GM18498 (cell line): Measurements from ENCODE around the gene GABPB2.

Source experiments
- ATAC-seq: cut with Tn5 transposase; IDR thresholded peaks from one replicate; pipeline ENCODE4 v1.9.1; 2021; ENCODE audit warnings: mild to moderate bottlenecking, moderate library complexity; ENCODE audit not compliant: unreplicated experiment

Gene GABPB2

DNA sequence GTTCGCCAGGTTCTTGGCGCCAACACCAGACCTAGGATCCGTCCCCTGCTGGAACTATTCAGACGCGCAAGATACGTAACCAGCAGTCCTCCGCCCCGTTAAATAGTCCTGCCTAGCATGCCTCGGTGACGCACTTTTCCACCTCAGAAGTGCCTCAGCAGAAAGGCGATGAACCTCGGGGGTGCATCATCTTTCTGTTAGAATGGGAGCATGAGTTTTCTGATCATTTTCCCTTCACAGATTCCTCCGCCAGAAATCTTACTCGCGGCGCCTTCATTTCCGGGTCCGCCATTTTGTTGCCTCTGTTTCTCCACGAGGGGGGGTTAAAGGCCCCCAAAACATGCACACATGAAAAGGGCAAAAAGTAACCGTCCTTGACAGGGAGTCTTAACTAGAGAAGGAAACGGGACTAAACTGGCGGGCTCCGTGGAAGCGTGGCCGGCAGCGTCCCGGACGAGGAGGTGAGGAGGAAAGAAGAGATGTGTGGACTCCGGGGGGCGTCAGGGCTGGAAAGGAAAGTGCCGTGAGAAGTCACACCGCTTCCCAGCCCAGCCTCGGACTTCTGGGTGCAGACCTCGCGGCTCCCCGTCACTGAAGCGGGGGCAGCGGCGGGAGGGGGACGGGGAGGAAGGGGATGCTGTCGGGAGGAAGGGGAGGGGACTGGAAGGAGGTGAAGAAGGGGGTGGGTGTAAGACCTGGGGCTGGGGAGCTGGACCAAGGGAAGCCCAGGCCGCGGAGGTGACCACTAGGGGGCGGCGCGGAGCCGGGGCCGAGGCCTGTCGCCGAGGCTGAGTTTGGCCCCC lies at the start of gene GABPB2:
TSS of gene GABPB2 (plus strand) at position 288 of the 803 bp plus-strand sequence. CDS start 17,429 bp downstream, outside the sequence.
- peak; percentile 76 for ATAC-seq

DNA sequence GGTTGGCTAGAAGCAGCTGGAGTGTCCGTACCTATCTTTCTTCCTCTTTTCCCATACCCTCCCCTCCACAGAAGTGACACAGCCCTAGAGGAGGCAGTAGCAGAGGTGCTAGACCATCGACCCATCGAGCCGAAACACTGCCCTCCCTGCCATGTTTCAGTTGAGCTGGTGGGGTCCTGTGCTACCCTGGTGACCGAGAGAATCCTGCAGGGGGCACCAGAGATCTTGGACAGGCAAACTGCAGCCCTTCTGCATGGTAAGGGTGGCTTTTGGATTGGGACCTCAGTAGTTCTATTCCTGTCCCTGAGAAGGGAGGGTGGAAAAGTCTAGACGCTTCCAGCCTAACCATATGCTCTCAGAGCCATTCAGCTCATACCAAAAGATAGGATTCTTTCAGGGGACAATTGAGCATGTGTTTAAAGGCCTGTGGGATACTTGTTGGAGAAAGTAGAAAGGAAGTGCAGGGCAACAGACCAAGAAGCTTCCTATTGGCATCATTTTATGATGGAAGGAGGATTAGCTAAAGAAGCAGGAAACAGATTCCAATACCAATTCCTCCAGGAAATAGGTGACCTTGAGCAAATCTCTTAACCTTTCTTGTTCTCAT lies 45.9 kb upstream of the GABPB2 start:
- ATAC-seq = no peak

DNA sequence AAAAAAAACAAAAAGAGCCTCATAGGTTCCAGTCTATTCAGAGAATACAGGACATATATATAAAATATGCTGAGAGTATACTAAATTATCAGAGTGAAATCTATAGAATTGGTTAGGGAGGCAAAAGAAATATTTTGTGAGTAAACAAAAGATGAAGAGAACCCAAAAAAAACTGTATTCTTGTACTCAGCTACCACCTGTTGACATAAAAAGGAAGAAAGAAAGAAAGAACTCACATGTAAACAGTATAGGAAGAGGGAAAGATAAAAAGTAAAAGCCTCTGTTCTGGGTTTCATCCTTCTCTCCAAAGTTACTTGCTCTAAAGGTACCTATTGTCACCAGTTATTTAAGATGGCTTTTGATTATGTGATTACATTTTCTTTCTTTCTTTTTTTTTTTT lies 44.1 kb upstream of the GABPB2 start:
- no peak for ATAC-seq

DNA sequence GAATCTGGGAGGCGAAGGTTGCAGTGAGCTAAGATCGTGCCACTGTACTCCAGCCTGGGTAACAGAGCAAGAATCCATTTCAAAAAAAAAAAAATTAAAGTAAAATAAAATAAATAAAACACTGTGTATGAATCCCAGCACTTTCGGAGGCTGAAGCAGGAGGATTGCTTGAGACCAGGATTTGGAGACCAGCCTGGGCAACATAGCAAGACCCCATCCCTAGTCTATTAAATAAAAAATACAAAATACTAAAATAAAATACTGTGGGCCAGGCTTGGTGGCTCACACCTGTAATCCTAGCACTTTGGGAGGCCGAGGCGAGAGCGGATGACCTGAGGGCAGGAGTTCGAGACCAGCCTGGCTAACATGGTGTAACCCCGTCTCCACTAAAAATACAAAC lies 38.4 kb upstream of the GABPB2 start:
- no peak for ATAC-seq

DNA sequence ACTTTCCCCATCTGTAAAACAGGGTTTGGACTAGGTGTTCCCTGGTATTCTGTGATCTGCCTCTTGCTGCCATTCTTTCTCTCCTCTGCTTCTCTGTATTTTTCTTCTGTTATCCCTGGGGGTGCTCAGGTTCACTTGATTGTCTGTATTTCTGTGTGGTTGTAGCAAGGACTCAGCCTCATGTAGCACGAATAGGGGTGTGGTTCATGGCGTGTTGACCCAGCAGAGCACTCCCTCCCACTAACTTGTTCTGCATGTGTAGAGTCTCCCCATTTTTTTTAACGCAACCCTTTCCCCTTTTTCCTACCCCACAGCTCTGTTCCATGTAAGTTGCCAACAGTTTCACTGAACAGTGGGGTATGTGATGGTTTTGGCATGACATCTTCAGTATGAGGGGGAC lies 35.4 kb upstream of the GABPB2 start:
- ATAC-seq = no peak

DNA sequence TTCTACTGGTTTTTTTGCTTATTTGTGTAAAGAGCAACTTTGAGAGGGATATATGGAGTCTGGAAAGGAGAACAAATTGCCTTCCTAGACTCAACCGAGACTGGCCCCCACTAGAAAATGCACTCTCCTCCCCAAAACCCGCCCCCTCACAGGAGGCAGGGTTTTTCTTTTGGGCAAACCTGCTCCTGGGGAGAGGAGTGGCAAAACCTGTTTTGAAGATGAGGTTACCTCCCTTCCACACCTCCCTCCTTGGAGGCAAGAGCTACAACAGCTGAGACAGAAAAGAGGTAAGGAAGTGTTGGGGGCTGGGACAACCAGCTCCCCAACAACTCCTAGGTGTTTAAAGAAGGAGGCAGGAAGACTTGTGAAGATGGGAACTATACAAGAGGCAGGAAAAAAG lies 34.2 kb upstream of the GABPB2 start, which contains the start of gene BNIPL:
TSS of gene BNIPL (plus strand) at position 231 of the 400 bp plus-strand sequence. CDS start at position 371, 140 bp downstream.
- no peak for ATAC-seq

DNA sequence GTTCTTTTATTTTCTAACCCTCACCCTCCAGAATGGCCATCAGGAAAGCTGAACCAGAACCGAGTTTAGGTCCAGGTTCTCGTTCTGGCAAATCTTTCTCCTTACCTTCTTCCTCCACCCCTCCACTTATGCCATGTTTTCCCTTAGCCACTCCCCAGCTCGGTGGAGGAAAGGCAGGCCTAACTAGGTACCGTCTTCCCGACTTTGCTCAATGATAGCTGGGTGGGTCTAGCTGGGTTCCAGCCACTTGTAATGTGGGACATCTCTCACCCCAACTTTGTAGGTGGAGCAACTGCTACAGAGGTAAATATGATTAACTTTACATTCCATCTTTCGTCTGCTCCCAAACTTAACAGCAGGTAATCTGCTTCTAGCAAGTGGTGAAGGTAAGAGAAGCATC lies 33.5 kb upstream of the GABPB2 start:
- ATAC-seq = no peak

DNA sequence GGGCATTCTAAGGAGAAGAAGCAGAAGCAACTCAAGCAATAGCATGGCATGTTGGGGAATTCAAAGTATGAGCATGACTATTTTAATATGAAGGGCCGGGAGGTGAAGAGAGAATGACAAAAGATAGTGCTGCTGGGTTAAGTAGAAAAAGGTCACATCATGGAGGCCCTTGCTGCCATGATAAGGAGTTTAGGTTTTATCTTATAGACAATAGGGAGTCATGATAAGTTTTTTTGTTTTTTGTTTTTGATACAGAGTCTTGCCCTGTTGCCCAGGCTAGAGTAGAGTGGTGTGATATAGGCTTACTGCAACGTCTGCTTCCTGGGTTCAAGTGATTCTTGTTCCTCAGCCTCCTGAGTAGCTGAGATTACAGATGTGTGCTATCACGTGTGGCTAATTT lies 31.0 kb upstream of the GABPB2 start:
- no peak for ATAC-seq

DNA sequence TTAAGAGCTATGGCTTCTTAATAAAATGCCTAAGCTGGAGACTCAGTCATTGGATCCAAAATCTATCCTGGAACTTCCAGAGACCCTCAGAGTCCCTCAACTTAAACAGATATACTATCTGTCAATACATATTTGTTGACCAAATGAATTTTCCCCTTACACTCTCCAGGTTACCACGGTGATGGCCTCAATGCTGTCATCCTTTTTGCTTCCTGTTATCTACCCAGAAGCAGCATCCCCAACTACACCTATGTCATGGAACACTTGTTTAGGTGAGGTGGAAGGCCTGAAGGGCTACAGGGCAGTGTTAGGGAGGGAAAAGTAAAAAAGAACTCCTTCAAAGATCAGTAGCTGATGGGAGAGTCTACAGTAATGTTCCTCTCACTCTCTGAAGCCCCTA lies 27.4 kb upstream of the GABPB2 start:
- no peak for ATAC-seq

DNA sequence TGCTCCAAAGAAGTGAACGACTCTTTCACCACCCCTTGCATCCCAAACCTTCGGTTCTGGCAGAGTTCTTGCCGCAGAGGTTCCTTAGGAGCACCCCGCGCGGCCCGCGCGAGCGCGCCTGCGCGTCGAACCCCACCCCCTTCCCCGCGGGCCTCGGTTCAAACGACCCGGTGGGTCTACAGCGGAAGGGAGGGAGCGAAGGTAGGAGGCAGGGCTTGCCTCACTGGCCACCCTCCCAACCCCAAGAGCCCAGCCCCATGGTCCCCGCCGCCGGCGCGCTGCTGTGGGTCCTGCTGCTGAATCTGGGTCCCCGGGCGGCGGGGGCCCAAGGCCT lies 23.0 kb upstream of the GABPB2 start, which contains the start of gene C1orf56:
TSS of gene C1orf56 (plus strand) at position 161 of the 334 bp plus-strand sequence. CDS start at position 258, 97 bp downstream.
- peak; percentile 43 for ATAC-seq

DNA sequence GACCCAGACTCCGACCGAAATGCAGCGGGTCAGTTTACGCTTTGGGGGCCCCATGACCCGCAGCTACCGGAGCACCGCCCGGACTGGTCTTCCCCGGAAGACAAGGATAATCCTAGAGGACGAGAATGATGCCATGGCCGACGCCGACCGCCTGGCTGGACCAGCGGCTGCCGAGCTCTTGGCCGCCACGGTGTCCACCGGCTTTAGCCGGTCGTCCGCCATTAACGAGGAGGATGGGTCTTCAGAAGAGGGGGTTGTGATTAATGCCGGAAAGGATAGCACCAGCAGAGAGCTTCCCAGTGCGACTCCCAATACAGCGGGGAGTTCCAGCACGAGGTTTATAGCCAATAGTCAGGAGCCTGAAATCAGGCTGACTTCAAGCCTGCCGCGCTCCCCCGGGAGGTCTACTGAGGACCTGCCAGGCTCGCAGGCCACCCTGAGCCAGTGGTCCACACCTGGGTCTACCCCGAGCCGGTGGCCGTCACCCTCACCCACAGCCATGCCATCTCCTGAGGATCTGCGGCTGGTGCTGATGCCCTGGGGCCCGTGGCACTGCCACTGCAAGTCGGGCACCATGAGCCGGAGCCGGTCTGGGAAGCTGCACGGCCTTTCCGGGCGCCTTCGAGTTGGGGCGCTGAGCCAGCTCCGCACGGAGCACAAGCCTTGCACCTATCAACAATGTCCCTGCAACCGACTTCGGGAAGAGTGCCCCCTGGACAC lies 22.5 kb upstream of the GABPB2 start:
- peak; percentile 65 for ATAC-seq

DNA sequence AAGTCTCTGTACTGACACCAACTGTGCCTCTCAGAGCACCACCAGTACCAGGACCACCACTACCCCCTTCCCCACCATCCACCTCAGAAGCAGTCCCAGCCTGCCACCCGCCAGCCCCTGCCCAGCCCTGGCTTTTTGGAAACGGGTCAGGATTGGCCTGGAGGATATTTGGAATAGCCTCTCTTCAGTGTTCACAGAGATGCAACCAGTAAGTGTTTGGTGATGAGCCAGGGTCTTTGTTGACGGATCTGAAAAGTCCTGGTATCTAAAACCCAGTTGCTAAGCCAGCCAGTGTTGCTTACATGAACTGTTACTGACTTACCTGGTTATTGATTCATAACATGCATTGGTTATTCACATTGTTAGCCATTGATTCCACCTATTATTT lies 21.9 kb upstream of the GABPB2 start:
- no peak for ATAC-seq

DNA sequence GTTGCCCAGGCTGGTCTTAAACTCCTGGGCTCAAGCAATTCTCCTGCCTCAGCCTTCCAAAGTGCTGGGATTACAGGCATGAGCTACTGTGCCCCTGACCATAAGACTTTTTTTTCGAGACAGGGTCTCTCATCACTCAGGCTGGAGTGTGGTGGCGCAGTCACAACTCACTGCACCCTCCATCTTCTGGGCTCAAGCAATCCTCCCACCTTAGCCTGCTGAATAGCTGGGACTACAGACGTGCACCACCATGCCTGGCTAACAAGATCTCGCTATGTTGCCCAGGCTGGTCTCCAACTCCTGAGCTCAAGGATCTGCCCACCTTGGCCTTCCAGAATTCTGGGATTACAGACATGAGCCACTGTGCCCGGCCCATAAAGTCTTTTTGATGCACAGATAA lies 21.1 kb upstream of the GABPB2 start:
- no peak for ATAC-seq

DNA sequence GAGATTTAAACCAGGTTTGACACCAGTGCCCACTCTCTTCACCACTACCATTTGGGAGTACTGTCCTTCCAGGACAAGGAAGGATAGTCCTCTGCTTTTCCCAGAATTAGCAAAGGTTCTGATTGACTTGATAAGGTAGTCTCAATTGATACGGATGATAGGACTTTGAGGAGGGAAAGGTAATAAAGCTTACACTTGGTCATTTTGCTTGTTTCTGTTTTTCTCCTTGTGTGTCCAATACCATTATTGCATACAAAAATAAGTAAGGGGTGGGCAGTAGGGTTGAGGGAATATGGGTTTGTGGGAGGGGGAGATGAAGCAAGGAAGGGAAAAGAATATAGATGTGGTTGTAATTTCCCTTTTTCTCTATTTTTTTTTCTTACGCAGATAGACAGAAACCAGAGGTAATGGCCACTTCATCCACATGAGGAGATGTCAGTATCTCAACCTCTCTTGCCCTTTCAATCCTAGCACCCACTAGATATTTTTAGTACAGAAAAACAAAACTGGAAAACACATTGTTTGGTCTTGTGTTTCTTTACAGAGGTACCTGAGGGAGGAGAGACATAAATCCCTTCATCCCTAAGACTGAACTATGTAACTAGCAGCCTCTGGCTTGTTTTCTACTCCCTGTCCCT lies 20.4 kb upstream of the GABPB2 start:
- no peak for ATAC-seq

DNA sequence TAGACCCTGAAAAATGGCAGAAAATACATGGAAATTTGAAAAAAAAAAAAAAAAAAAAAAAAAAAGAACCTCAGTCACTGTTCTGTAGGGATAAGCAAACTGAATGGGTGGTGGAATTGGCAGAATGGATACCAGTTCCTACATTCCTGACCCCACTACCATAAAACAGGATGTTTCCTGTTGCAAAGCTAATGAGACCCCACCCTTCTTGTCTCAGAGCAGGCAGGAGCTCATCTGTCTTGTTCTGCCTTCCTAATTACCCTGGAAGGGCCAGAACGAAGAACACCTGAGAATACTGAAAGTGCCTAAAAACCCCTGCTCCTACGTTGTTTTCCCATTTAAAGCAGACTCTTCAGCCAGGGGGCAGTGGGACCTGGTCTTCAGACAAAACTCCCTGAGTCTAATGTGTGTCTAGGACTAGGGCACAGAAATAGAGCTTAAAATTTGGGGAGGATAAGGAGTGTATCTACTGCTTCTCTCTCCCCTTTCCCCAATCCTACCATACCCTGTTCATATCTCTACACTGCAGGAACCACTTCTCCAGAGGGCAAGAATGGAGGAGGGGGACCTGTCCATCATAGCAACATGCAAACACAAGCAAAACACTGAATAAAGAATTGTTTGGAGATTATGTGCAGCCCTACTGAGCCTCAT lies 19.1 kb upstream of the GABPB2 start:
- no peak for ATAC-seq

DNA sequence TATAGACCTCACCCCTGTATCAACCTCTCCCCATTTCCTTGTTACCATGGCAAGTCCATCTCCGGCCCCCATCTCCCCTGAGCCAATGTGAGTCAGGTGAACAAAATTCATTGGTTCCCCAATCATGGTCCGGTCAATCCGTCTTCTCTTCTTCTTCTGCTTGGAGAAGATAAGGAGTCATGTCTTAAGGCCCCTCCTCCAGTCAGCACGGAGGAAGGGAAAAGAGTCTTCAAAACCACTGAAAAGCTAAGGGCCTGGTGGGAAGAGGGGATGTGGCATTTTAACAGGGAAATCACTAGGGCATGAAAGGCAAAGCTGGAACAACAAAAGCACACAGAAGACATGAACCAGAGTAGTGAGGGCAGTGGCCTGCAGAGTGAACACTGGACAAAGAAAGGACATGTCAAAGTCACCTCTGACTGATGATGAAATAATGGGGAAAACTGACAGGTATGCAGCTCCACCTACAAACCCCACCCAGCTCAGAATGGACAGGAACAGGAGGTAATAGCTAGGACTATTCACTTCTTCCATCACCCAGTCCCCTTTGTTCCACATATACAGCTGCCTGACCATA lies 15.5 kb upstream of the GABPB2 start:
- ATAC-seq = no peak

DNA sequence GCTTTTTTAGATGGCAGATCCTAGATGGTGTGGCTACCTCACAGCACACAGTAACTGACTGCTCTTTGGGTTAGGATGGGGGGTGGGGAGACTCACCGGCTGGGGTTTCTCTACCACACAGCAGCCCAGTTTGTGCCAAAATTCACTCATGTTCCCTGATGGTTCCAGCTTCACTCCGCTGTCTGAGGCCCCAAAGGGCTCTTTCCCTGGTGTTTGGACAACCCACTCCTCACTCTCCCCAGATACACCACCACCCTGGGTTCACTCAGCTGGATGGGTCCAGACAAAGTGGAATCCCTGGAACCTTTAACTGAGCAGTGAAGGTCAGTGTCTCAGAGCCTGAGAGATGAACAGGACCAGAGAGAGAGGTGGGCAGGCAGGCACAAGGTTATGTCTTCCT lies 15.0 kb upstream of the GABPB2 start:
- no peak for ATAC-seq

DNA sequence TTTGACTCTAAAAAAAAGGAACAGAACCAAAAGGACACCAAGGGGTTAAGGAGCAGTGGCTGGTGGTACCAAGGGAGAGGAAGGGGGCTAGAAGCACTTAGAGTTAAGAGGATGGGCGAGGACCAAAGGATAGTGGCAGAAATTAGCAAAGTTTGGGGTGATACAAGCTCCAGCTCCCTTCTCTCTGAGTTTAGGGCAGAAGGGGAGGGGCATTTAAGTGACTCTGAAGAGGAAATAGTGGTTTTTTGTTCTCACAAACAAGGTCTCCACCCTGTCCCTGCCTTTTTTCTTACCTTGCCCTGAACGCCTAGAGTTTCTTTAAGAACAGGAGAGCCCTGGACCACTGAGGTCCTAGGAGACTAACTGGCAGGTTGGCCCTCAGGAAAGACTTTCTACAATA lies 14.4 kb upstream of the GABPB2 start:
- no peak for ATAC-seq

DNA sequence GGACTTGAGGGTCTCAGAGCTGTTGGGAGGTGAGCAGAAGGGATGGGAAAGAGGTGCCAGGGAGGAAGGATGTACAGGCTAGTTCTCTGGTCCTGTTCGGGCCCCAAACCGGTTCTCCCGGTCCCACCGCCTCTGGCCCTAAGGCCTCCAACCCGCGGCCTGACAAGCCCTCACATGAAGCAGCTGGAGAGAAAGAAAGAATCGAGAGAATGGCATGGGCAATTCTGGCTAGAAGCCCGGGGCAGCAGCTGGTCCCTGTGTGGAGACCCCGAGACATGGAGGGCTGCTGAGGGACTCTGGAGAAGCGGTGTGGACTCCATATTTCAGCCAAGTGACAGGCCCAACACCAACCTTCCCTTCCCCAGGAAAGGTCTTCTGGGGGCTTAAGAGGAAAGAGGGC lies 11.9 kb upstream of the GABPB2 start:
- ATAC-seq = no peak
